Mesothelial cell of epicardium (in vitro differentiated cells): ENCODE data around the gene TRPV6. TPM values are rescaled to one million over a fixed set of nuclear protein-coding genes. Genes with fewer than 3 reads are reported as not detected.

Source experiments
- DNase-seq, 2 experiments: peaks; one replicate each; pipeline ENCODE4 v3.0.0; 2021; ENCODE audit warnings: low spot score in 2 of 2; ENCODE audit not compliant: unreplicated experiment in 2 of 2
- H3K27ac Mint-ChIP-seq: 2 replicates; pipeline ENCODE4 v1.8.0; 2021; ENCODE audit warnings: mixed read lengths
- H3K27me3 Mint-ChIP-seq: 2 replicates; pipeline ENCODE4 v1.8.0; 2021; ENCODE audit warnings: low read depth, mixed read lengths
- H3K36me3 Mint-ChIP-seq: 2 replicates; pipeline ENCODE4 v1.8.0; 2021; ENCODE audit warnings: mixed read lengths
- H3K4me1 Mint-ChIP-seq: 2 replicates; pipeline ENCODE4 v1.8.0; 2021; ENCODE audit warnings: mixed read lengths
- H3K4me3 Mint-ChIP-seq: 2 replicates; pipeline ENCODE4 v1.8.0; 2021; ENCODE audit warnings: mild to moderate bottlenecking, moderate library complexity, mixed read lengths
- H3K9me3 Mint-ChIP-seq: 2 replicates; pipeline ENCODE4 v1.8.0; 2021; ENCODE audit warnings: mixed read lengths
- total RNA-seq: library from RNA; stranded (reverse); gene quantifications from 3 replicates; pipeline ENCODE4 v1.2.1, GENCODE V29; 2021
- TF ChIP-seq, protein P1 (sequence below): fragments of 200-600 bp; sonication (generic); IDR thresholded peaks from one replicate; pipeline ENCODE4 v1.5.0; 2021; ENCODE audit warnings: antibody characterized with exemption; ENCODE audit not compliant: unreplicated experiment

The TRPV6 gene
- total RNA-seq, 1 donor from 2014 or later: 5.7 TPM

DNA sequence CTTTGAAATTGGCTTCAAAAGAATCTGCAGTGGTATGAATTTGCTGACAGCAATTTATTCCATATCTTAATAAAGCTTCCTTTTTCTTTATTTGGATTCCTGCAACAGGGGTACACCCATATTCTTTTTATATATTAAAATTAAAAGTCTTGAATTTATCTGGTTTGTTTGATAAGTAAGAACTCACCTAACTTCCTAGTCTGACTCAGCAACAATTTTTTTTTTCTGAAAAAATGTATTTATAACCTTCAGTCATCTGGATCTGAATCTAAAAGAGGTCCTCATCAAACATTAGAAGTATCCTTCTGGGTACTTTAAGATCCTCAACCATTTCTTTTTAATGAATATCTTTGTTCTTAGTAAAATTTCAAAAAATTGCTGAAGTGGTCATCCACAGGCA lies 26.1 kb downstream of the TRPV6 start:
- H3K36me3 Mint-ChIP-seq: peaks cover 8% of the 10 kb centered on the region

DNA sequence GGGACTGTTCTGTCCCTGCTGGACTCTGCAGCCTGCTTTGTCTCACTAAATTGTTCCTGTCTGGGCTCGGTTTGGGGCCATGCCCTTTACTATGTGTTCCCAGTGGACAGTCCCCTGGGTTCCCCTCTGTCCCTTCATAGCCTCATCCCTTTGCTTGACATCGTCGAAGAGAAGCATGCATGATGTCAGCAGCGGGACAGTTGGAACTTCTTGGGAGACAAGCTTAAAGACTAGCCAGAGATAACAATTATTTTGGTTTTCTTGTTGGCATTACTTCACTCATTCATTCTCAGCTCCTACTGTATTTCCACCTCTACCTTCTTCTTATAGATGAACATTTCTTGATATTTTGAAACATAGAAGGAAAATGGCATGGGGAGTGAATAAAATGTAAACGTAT lies 27.9 kb downstream of the TRPV6 start:
- H3K4me1 Mint-ChIP-seq: peaks cover 32% of the 10 kb centered on the region
- peak overlapping the region; percentile 24 for H3K4me3 Mint-ChIP-seq
- H3K27me3 Mint-ChIP-seq: peaks cover 10% of the 10 kb centered on the region
- H3K36me3 Mint-ChIP-seq: peaks cover 7% of the 10 kb centered on the region
- H3K27ac Mint-ChIP-seq: no peak overlapping the region
- TF ChIP-seq, protein P1, sequence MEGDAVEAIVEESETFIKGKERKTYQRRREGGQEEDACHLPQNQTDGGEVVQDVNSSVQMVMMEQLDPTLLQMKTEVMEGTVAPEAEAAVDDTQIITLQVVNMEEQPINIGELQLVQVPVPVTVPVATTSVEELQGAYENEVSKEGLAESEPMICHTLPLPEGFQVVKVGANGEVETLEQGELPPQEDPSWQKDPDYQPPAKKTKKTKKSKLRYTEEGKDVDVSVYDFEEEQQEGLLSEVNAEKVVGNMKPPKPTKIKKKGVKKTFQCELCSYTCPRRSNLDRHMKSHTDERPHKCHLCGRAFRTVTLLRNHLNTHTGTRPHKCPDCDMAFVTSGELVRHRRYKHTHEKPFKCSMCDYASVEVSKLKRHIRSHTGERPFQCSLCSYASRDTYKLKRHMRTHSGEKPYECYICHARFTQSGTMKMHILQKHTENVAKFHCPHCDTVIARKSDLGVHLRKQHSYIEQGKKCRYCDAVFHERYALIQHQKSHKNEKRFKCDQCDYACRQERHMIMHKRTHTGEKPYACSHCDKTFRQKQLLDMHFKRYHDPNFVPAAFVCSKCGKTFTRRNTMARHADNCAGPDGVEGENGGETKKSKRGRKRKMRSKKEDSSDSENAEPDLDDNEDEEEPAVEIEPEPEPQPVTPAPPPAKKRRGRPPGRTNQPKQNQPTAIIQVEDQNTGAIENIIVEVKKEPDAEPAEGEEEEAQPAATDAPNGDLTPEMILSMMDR: no peak
- H3K9me3 Mint-ChIP-seq: no peaks in the 10 kb centered on the region
- DNase-seq: no peak

More for the DNA sequence above, 26.1 kb downstream of the TRPV6 start:
- DNase-seq: no peak
- Mint-ChIP-seq H3K9me3 (no peaks in the 10 kb centered on the region), H3K27ac (no peak overlapping the region), H3K4me3 (no peak overlapping the region), H3K27me3 (peaks cover 10% of the 10 kb centered on the region), H3K4me1 (peaks cover 29% of the 10 kb centered on the region)
- TF ChIP-seq, protein P1: no peak

DNA sequence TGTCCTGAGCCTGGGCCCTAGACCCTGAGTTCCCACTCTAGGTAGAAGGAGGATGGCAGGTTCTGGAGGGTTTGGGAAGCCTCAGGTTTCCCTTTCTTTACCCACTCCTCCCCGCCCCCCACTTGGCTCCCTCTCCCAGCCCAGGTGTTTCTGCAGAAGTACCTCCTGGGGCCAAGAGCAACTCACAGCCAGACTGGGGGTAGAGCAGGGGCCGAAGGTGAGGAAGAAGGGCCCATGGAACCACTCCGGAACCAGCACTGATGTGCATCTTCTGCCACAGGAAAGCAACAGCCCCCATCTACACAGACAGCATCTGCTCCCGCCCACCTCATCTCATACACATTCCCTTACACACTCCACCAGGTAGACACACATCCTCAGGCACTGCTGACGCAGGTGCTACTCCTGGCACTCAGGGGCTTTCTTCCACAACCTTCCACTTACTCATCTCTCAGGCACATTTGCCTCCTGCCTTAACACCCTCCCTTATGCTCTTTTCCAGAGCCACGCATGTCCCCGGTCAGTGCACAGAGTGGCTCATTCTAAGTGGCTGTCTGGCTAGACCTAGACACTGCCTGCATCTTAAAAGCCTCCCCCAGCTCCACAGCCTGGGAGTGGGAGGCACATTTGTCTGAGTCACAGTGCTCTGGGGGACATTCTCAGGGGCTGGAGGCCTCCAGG lies 28.8 kb downstream of the TRPV6 start:
- TF ChIP-seq, protein P1: no peak
- DNase-seq: no peak
- H3K27ac Mint-ChIP-seq: no peak overlapping the region
- H3K27me3 Mint-ChIP-seq: peaks cover 12% of the 10 kb centered on the region
- H3K36me3 Mint-ChIP-seq: peaks cover 4% of the 10 kb centered on the region
- peaks cover 32% of the 10 kb centered on the region for H3K4me1 Mint-ChIP-seq
- no peaks in the 10 kb centered on the region for H3K9me3 Mint-ChIP-seq
- peak overlapping the region; percentile 71 for H3K4me3 Mint-ChIP-seq

DNA sequence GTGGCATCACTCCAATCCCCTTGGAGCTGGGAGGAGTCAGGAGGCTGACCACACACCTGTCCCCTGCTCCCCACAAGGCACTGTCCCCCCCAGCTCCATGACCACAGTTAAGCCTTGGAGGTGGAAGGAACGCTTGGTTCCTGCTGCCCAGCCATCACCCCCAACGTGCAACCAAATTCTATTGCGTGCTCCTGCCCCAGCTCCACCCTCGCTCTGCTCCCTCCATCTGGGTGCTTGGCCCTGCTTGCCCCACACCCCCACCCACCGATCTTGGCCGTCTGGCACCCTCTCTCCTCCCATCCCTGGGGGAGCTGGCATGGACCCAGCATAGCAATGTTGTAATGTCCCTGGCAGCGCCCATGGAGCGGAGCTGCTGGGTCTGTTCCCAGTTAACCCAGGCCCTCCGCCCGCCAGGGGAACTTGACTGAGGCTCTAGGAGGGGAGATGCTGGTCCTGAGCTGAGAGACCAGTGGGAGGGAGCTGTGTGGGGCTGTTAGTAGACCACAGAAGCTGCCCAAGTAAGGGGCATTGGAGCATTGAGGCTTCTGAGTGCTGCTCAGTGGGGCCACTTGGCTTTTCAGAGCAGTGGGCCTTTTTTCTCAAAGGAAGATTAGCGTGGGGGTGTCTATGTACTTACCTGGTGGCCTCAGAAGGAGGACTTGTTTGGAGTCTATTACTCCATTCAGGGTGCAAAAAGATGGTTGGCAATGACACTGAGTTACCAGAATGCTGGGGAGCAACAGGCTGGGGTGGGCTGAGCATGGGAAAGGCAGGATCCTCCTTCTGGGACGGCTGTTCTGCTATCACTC lies 29.6 kb downstream of the TRPV6 start:
- Mint-ChIP-seq H3K27me3 (peaks cover 14% of the 10 kb centered on the region), H3K9me3 (no peaks in the 10 kb centered on the region), H3K4me1 (peaks cover 32% of the 10 kb centered on the region), H3K27ac (no peak overlapping the region), H3K4me3 (peak overlapping the region; percentile 71), H3K36me3 (no peaks in the 10 kb centered on the region)
- DNase-seq: no peak
- TF ChIP-seq, protein P1: no peak

DNA sequence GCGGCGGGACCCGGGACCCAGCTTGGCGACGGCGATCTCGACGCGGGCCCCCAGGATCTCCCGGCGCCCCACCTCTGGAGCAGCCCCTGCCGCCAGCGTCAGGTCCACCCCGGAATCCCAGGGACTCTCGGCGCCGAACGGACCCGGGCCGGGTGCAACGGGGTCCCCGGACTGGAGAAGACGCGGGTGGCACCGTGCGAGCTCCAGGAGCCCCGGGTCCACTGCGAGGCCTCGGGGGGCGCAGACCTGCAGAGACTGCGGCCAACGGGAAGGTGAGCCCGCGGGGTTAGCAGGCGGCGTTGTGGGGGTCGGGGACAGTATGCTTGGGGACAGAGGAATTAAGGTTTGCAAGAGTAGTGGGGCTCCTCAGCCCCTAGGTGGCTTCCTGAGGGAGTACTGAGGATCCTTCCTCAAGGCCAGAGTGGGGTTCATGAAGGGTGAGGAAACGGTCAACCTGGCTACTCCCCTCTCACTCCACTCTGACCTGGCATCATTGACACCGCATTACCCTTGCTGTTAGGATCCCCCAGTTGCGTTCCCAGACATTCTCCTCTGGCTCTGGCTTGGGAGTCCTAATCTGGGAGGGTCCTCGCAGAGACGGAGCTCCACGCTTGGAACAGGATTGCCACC lies 30.3 kb downstream of the TRPV6 start:
- peaks cover 16% of the 10 kb centered on the region for H3K27me3 Mint-ChIP-seq
- no peaks in the 10 kb centered on the region for H3K36me3 Mint-ChIP-seq
- DNase-seq: no peak
- H3K4me3 Mint-ChIP-seq: peak overlapping the region; percentile 71
- TF ChIP-seq, protein P1: no peak
- peaks cover 29% of the 10 kb centered on the region for H3K4me1 Mint-ChIP-seq
- no peak overlapping the region for H3K27ac Mint-ChIP-seq
- H3K9me3 Mint-ChIP-seq: no peaks in the 10 kb centered on the region
